T-helper 17 cell (primary cell): ENCODE data around the gene GALNT12. TPM values are rescaled to one million over a fixed set of nuclear protein-coding genes. Genes with fewer than 3 reads are reported as not detected.

Source experiments
- ATAC-seq: fragments of 150-1000 bp; cut with Tn5 transposase; 2 replicates; pipeline ENCODE4 v1.10.0; 2021; ENCODE audit warnings: mild to moderate bottlenecking, moderate library complexity
- DNase-seq, 3 donors: peaks; one replicate each; pipeline versions ENCODE4 v3.0.0 to v3.0.0-alpha.2; 2020 to 2021
- H3K9me3 ChIP-seq: one replicate; pipeline ENCODE4 v1.7.0; 2013; ENCODE audit warnings: low read length, mild to moderate bottlenecking; ENCODE audit not compliant: control insufficient read depth, poor library complexity, severe bottlenecking
- H3K27ac Mint-ChIP-seq: one replicate; pipeline ENCODE4 v1.8.0; 2022; ENCODE audit warnings: mild to moderate bottlenecking, moderate library complexity, mixed read lengths
- H3K27me3 Mint-ChIP-seq: one replicate; pipeline ENCODE4 v1.8.0; 2022; ENCODE audit warnings: mixed read lengths
- H3K36me3 Mint-ChIP-seq: one replicate; pipeline ENCODE4 v1.8.0; 2022; ENCODE audit warnings: low read depth, mixed read lengths
- H3K4me1 Mint-ChIP-seq: one replicate; pipeline ENCODE4 v1.8.0; 2022; ENCODE audit warnings: mild to moderate bottlenecking, mixed read lengths
- H3K4me3 Mint-ChIP-seq: one replicate; pipeline ENCODE4 v1.8.0; 2022; ENCODE audit warnings: mild to moderate bottlenecking, moderate library complexity, mixed read lengths
- total RNA-seq, 4 donors: library from RNA in 2 of 4; stranded (reverse) in 2 of 4; gene quantifications; one replicate each; pipeline ENCODE4 v1.2.3 and lab custom pipeline; 2022 to 2026

Gene GALNT12
- total RNA-seq, 2 donors from 2014 or later: 10.2 to 11.3 TPM

DNA sequence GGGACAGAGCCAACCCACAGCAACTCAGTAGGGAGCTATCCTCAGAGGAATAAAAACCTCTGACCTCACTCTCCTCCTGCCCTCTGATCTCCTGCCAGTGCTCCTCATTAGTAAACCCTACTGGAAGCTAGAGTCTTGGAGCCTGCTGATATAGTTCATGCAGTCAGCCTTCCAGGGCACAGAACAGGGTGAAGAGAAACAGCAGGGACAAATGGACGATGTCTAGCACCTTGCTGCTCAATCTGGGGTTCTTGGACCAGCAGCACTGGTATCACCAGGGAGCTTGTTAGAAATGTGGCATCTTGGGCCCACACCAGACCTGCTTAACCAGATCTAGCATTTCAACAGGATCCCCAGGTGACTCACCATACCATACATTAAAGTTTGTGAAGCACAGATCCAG lies 5.5 kb upstream of the GALNT12 start:
- Mint-ChIP-seq H3K27me3 (peaks cover 28% of the 10 kb centered on the region), H3K4me3 (no peak overlapping the region), H3K27ac (no peak overlapping the region), H3K4me1 (peaks cover 7% of the 10 kb centered on the region), H3K36me3 (no peaks in the 10 kb centered on the region)
- no peak for DNase-seq
- no peaks in the 10 kb centered on the region for H3K9me3 ChIP-seq
- ATAC-seq: no peak

DNA sequence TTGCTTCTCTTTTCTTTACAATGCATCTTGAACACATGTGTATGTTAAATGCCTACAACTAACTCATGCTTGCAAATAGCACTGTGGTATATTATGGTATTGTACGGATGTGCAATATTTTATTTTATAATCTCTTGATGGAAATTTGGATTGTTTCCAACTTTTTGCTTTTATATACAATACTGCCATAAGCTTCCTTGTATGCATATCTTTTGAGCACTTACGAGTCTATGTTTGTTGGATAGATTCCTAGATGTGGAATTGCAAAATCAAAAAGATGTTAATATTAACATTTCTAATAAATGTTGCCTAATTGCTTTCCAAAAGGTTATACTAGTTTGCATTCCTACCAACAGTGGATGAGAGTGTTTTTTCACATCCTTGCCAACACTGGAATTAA lies 3.4 kb upstream of the GALNT12 start:
- Mint-ChIP-seq H3K4me1 (peaks cover 14% of the 10 kb centered on the region), H3K4me3 (no peak overlapping the region), H3K27me3 (peaks cover 28% of the 10 kb centered on the region), H3K36me3 (no peaks in the 10 kb centered on the region), H3K27ac (no peak overlapping the region)
- no peaks in the 10 kb centered on the region for H3K9me3 ChIP-seq
- DNase-seq (no peak), ATAC-seq (no peak)

GRCh38 chr9:98805506-98806272 lies 1.8 kb upstream of the GALNT12 start:
- no peaks in the 10 kb centered on the region for H3K9me3 ChIP-seq
- peaks cover 28% of the 10 kb centered on the region for H3K27me3 Mint-ChIP-seq
- peaks cover 21% of the 10 kb centered on the region for H3K4me1 Mint-ChIP-seq
- H3K36me3 Mint-ChIP-seq: no peaks in the 10 kb centered on the region
- H3K27ac Mint-ChIP-seq: no peak overlapping the region
- ATAC-seq (no peak), DNase-seq (no peak)
- no peak overlapping the region for H3K4me3 Mint-ChIP-seq

DNA sequence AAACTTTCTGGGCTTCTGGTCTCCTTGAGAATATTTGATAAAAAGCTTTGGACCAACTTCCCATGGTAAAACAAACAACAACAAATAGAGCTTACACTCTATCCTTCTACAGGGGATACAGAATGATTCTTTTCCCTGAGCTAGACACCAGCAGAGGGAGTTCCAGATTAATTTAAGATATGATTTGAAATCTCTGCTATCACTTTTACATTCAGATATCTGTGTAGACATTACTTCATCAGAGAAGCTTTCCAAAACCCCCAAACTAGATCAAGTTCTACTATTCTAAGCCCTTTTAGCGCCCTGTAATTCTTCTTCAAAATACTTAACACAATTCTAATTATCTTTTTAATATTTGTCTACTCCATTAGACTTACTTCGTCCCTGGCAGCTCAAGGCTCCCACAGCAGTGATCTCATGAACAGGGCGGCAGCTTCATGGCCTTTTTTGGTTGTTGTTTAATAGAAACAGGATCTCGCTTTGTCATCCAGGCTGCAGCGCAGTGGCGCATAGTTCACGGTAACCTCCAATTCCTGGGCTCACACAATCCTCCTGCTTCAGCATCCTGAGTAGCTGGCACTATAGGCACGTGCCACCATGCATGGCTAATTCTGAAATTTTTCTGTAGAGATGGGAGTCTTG lies 955 bp upstream of the GALNT12 start:
- H3K27me3 Mint-ChIP-seq: peaks cover 28% of the 10 kb centered on the region
- H3K4me1 Mint-ChIP-seq: peaks cover 21% of the 10 kb centered on the region
- no peaks in the 10 kb centered on the region for H3K9me3 ChIP-seq
- DNase-seq (no peak), ATAC-seq (no peak)
- H3K4me3 Mint-ChIP-seq: peak overlapping the region; percentile 95
- H3K27ac Mint-ChIP-seq: peak overlapping the region; percentile 81
- no peaks in the 10 kb centered on the region for H3K36me3 Mint-ChIP-seq

DNA sequence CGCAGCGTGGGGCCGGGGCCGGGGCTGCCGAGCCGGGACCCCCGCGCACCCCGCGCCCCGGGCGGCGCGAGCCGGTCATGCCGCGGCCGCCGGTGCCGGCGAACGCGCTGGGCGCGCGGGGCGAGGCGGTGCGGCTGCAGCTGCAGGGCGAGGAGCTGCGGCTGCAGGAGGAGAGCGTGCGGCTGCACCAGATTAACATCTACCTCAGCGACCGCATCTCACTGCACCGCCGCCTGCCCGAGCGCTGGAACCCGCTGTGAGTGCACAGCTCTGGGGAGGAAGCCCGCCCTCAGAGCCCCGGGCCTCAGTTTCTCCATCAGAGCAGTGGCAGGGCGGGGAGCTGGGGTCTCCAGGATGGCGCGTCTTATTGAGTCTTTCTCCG lies 335 bp downstream of the GALNT12 start:
- Mint-ChIP-seq H3K27ac (no peak overlapping the region), H3K36me3 (no peaks in the 10 kb centered on the region), H3K4me3 (peak overlapping the region; percentile 90), H3K27me3 (peaks cover 20% of the 10 kb centered on the region), H3K4me1 (peaks cover 23% of the 10 kb centered on the region)
- DNase-seq: no peak
- peak; percentile 64 for ATAC-seq
- H3K9me3 ChIP-seq: no peaks in the 10 kb centered on the region

- Mint-ChIP-seq H3K36me3 (no peaks in the 10 kb centered on the region), H3K27me3 (peaks cover 17% of the 10 kb centered on the region), H3K4me3 (peak overlapping the region; percentile 90), H3K27ac (no peak overlapping the region), H3K4me1 (peaks cover 23% of the 10 kb centered on the region)
- DNase-seq (no peak), ATAC-seq (no peak)
- H3K9me3 ChIP-seq: no peaks in the 10 kb centered on the region
These were observed 943 bp downstream of the GALNT12 start for GRCh38 chr9:98808411-98808815.

DNA sequence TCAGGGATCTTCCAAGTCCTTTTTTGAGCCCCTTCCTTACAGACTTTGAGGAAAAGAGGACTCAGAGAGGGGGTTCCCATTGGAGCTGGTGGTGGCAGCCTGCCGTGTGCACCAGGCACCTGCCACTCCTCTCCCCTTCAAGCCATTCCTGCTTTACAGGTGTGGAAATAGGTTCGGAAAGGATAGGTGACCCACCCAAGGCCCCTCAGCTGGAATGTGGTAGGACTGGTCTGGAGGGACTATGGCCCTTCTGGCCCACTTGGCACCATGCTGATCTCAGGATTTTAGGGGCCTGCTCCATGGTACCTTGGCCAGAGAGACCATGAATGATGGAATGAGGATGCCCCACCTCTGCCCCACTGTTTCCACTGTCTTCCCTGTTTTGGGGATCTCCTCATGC lies 1.4 kb downstream of the GALNT12 start:
- Mint-ChIP-seq H3K4me1 (peaks cover 23% of the 10 kb centered on the region), H3K36me3 (no peaks in the 10 kb centered on the region), H3K27me3 (peaks cover 14% of the 10 kb centered on the region), H3K4me3 (peak overlapping the region; percentile 90), H3K27ac (peak overlapping the region; percentile 60)
- ATAC-seq (no peak), DNase-seq (no peak)
- no peaks in the 10 kb centered on the region for H3K9me3 ChIP-seq

GRCh38 chr9:98809311-98810101 lies 2.0 kb downstream of the GALNT12 start:
- peaks cover 2% of the 10 kb centered on the region for H3K36me3 Mint-ChIP-seq
- peak overlapping the region; percentile 90 for H3K4me3 Mint-ChIP-seq
- peaks cover 14% of the 10 kb centered on the region for H3K27me3 Mint-ChIP-seq
- DNase-seq (no peak), ATAC-seq (no peak)
- peak overlapping the region; percentile 60 for H3K27ac Mint-ChIP-seq
- H3K9me3 ChIP-seq: no peaks in the 10 kb centered on the region
- peaks cover 23% of the 10 kb centered on the region for H3K4me1 Mint-ChIP-seq

DNA sequence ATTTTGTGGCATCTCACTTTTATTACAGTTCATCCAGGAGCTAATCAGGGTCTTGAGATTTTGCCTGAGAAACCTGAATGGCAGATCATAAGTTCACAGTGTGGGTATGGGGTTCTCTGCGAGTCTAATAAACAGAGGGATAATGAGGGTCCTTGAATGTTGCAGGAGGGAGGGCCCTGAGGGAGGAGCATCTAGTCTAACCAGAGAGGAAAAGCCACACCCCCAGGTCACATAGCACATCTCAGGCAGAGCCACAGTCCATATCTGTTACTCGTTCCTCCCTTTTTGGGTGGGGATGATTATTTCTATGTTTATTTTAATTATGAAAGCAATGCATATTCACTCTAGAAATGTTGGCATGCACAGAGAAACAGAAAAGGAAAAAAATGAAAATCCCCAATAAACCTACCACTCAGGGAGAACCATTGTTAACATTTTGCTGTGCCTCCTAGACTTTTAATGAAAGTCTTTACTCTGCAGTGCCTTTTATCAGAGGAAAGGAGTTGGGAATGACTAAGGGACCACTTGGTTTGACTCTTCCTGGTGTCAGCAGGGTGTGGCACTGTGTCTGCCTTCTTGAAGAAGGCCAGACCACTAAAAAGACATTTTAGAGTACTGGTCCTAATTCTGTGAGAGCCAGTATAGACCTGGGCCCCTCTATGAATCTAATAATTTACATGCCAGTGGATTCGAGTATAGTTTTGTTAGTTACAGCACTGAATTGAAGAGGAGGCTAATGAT lies 2.8 kb downstream of the GALNT12 start:
- Mint-ChIP-seq H3K36me3 (peaks cover 2% of the 10 kb centered on the region), H3K4me1 (peaks cover 23% of the 10 kb centered on the region), H3K4me3 (no peak overlapping the region), H3K27ac (no peak overlapping the region), H3K27me3 (peaks cover 7% of the 10 kb centered on the region)
- no peaks in the 10 kb centered on the region for H3K9me3 ChIP-seq
- ATAC-seq (no peak), DNase-seq (no peak)

DNA sequence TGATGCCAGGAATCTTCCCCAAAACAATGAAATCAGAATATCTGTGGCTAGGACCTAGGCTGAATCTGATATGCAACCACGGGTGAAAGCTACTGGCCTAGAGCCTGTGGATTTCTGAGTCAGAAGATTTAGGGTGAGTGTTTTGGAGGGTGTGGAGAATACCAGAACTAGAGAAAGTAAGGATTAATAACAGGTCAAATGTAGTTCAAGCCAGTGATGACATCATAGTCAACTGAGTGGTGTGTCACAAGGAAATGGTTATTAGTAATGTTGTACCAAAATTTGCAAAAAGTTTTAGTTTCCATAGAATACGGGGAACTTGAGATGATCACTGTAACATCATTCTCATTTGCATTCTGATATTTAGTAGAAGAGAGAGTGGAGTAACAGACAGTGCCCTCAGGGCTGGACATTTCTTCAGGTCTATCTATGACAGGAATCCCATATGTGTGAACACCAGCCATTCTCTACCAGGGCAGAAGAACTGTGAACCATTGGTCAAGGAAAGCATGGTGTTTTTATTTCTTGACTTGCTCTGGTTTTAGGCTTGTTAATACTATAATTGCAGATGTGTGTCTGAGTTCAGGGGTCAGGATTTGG lies 3.7 kb downstream of the GALNT12 start:
- Mint-ChIP-seq H3K4me3 (no peak overlapping the region), H3K27me3 (peaks cover under 1% of the 10 kb centered on the region), H3K27ac (no peak overlapping the region), H3K4me1 (peaks cover 23% of the 10 kb centered on the region), H3K36me3 (peaks cover 2% of the 10 kb centered on the region)
- no peaks in the 10 kb centered on the region for H3K9me3 ChIP-seq
- DNase-seq (no peak), ATAC-seq (no peak)

DNA sequence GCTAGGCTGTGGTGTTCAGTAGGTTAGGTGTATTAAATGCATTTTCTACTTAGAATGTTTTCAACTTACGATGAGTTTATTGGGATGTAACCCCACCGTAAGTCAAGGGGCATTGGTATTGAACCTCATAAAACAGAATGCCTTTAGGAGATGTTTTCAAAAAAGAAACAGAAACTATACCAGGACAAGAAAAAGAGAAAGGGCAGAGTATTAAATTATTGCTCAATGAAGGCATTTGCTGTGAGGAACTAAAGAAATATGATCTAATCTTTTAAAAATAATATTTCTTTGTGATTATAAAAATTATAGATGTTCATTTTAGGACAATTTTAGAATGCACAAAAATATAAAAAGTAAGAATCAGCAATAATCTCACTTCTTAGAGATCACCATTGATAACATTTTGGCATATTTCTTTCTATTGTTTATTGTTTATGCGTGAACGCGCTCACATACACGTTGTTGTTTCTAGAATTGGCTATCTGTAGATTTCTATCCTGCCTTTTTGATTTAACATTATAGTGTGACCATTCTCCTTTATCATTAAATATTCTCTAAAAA lies 8.0 kb downstream of the GALNT12 start:
- Mint-ChIP-seq H3K27me3 (no peaks in the 10 kb centered on the region), H3K27ac (no peak overlapping the region), H3K4me3 (no peak overlapping the region), H3K4me1 (peaks cover 6% of the 10 kb centered on the region), H3K36me3 (peaks cover 2% of the 10 kb centered on the region)
- no peaks in the 10 kb centered on the region for H3K9me3 ChIP-seq
- DNase-seq (no peak), ATAC-seq (no peak)

DNA sequence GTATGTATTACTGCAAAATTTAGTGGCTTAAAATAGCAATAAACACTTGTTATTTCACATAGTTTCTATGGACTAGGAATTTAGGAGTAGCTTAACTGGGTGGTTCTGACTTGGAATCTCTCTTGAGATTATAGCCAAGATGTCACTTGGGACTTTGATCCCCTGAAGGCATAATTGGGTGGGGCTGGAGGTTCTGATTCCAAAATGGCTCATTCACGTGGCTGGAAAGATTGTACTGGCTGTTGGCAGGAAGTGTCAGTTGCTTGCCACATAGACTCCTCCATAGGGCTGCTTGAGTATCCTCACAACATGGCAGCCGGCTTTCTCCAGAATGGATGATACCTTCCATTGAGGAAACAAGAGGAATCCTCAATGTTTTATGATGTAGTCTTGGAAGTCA lies 11.3 kb downstream of the GALNT12 start:
- DNase-seq (no peak), ATAC-seq (no peak)
- H3K4me1 Mint-ChIP-seq: peaks cover 15% of the 10 kb centered on the region
- no peaks in the 10 kb centered on the region for H3K9me3 ChIP-seq
- H3K4me3 Mint-ChIP-seq: no peak overlapping the region
- H3K27me3 Mint-ChIP-seq: no peaks in the 10 kb centered on the region
- H3K36me3 Mint-ChIP-seq: peaks cover 5% of the 10 kb centered on the region
- H3K27ac Mint-ChIP-seq: no peak overlapping the region
